B cell (primary cell): Measurements from ENCODE around the gene RAB11FIP2. TPM values are rescaled to one million over a fixed set of nuclear protein-coding genes. Genes with fewer than 3 reads are reported as not detected.

ENCODE experiments used
- ATAC-seq: fragments of 200-7000 bp; cut with Tn5 transposase; one replicate; pipeline ENCODE4 v1.10.0; 2021; ENCODE audit warnings: low read depth, mild to moderate bottlenecking, moderate number of reproducible peaks, moderate library complexity
- CTCF ChIA-PET: fragments of 350-600 bp; sonication (Branson Sonifier 250); formaldehyde crosslinking; loops from one replicate; lab custom pipeline; 2021; ENCODE audit warnings: antibody characterized with exemption, inconsistent platforms; lab: Charles Lee
- POLR2A ChIA-PET: fragments of 350-600 bp; sonication (Branson Sonifier 250); formaldehyde crosslinking; loops from one replicate; lab custom pipeline; 2021; ENCODE audit warnings: antibody characterized with exemption; lab: Charles Lee
- DNase-seq: peaks from one replicate; pipeline ENCODE4 v3.0.0; 2013
- H2AFZ ChIP-seq: 2 replicates; pipeline ENCODE4 v1.6.1; 2012; ENCODE audit warnings: mild to moderate bottlenecking, low read depth, low read length; ENCODE audit not compliant: insufficient read depth, poor library complexity, severe bottlenecking
- H3K27ac ChIP-seq, 2 donors: 1 replicate in 1 of 2; 2 replicates in 1 of 2; pipeline ENCODE4 v1.5.1; 2012 to 2013; ENCODE audit warnings: low read length in 2 of 2, mild to moderate bottlenecking in 2 of 2, moderate library complexity in 1 of 2
- H3K27me3 ChIP-seq, 4 experiments: fragments of 200-600 bp in 1 of 4; sonication (generic) in 1 of 4; replicated peaks in 1 of 4; 1 replicate in 2 of 4; 2 replicates in 2 of 4; pipeline versions ENCODE4 v1.6.1 to v1.7.0; 2013 to 2016; ENCODE audit warnings: low read length in 3 of 4, mild to moderate bottlenecking in 2 of 4, mixed read lengths in 1 of 4, moderate library complexity in 1 of 4; ENCODE audit not compliant: insufficient read depth in 4 of 4, control insufficient read depth in 3 of 4; ENCODE audit errors: control extremely low read depth in 1 of 4
- H3K36me3 ChIP-seq, 2 experiments: replicated peaks in 1 of 2; 1 replicate in 1 of 2; 2 replicates in 1 of 2; pipeline versions ENCODE4 v1.6.1 to v1.7.1; 2013; ENCODE audit warnings: low read length in 1 of 2; ENCODE audit not compliant: insufficient read depth in 2 of 2, control insufficient read depth in 1 of 2; ENCODE audit errors: control extremely low read depth in 1 of 2, extremely low read depth in 1 of 2
- H3K4me1 ChIP-seq, 2 donors: fragments of 200-600 bp in 1 of 2; sonication (generic) in 1 of 2; 1 replicate in 1 of 2; 2 replicates in 1 of 2; pipeline versions ENCODE4 v1.5.1 to v1.6.1; 2013 to 2017; ENCODE audit warnings: low read length in 2 of 2; ENCODE audit not compliant: control insufficient read depth in 2 of 2, insufficient read depth in 2 of 2
- H3K4me2 ChIP-seq: replicated peaks from 2 replicates; pipeline ENCODE3; 2012; ENCODE audit warnings: mild to moderate bottlenecking, low read depth, low read length; ENCODE audit not compliant: poor library complexity, severe bottlenecking
- H3K4me3 ChIP-seq, 5 experiments: fragments of 200-600 bp in 1 of 5; sonication (generic) in 1 of 5; 1 replicate in 3 of 5; 2 replicates in 2 of 5; pipeline versions ENCODE4 v1.5.1 to v1.7.0; 2011 to 2016; ENCODE audit warnings: low read length in 4 of 5, mild to moderate bottlenecking in 4 of 5, low read depth in 2 of 5, control low read depth in 1 of 5, moderate library complexity in 1 of 5; ENCODE audit not compliant: insufficient read depth in 1 of 5; ENCODE audit errors: control extremely low read depth in 1 of 5, extremely low read depth in 1 of 5
- H3K79me2 ChIP-seq: fragments of 200-600 bp; sonication (generic); one replicate; pipeline ENCODE4 v1.6.0; 2016; ENCODE audit warnings: low read length; ENCODE audit not compliant: control insufficient read depth, insufficient read depth
- H3K9ac ChIP-seq: fragments of 200-600 bp; sonication (generic); 2 replicates; pipeline ENCODE4 v1.6.1; 2017; ENCODE audit warnings: mild to moderate bottlenecking, low read length, moderate library complexity
- H3K9me3 ChIP-seq, 3 donors: one replicate each; pipeline versions ENCODE4 v1.6.1 to v1.7.1; 2013; ENCODE audit warnings: low read length in 2 of 3; ENCODE audit not compliant: control insufficient read depth in 2 of 3, insufficient read depth in 1 of 3; ENCODE audit errors: control extremely low read depth in 1 of 3
- H4K20me1 ChIP-seq: 2 replicates; pipeline ENCODE4 v1.6.0; 2012; ENCODE audit warnings: mild to moderate bottlenecking, low read length; ENCODE audit not compliant: insufficient read depth, control insufficient read depth, poor library complexity, severe bottlenecking
- H3K27ac Mint-ChIP-seq: one replicate; pipeline ENCODE4 v1.8.0; 2021; ENCODE audit warnings: mixed read lengths
- H3K27me3 Mint-ChIP-seq: one replicate; pipeline ENCODE4 v1.8.0; 2021; ENCODE audit warnings: mixed read lengths
- H3K4me1 Mint-ChIP-seq: one replicate; pipeline ENCODE4 v1.8.0; 2021; ENCODE audit warnings: mixed read lengths
- H3K4me3 Mint-ChIP-seq: one replicate; pipeline ENCODE4 v1.8.0; 2021; ENCODE audit warnings: mixed read lengths
- H3K9me3 Mint-ChIP-seq: one replicate; pipeline ENCODE4 v1.8.0; 2022; ENCODE audit warnings: mixed read lengths; ENCODE audit not compliant: insufficient read depth
- CTCF ChIP-seq: fragments of 200-600 bp; IDR thresholded peaks from one replicate; pipeline ENCODE4 v1.8.0; 2022; ENCODE audit warnings: antibody characterized with exemption, mild to moderate bottlenecking
- EZH2 ChIP-seq: IDR thresholded peaks from 2 replicates; pipeline ENCODE4 v1.6.1; 2012; ENCODE audit warnings: borderline replicate concordance, low read depth, mild to moderate bottlenecking, moderate library complexity, low read length; ENCODE audit not compliant: insufficient read depth, poor library complexity, severe bottlenecking
- WGBS: methylation state at CpG from one replicate; pipeline ENCODE4 v1.1.5; 2013; ENCODE audit warnings: missing lambda C conversion rate; ENCODE audit not compliant: insufficient coverage; 5-methylcytosine and 5-hydroxymethylcytosine counted together
- intact Hi-C: fragments of 100-400 bp; cut with micrococcal nuclease; formaldehyde crosslinking; loops from one replicate; pipeline ENCODE4 v1.10.0; 2022
- polyA plus RNA-seq: library from polyadenylated mRNA; depleted of rRNA; stranded (reverse); fragments of >200 nt; gene quantifications from 2 replicates; pipeline ENCODE4 v1.2.3, GENCODE V29; 2012
- total RNA-seq, 2 donors: library from RNA; stranded (reverse); fragments of 120-200 nt in 1 of 2; gene quantifications; 1 replicate in 1 of 2; 2 replicates in 1 of 2; pipeline versions ENCODE4 v1.2.3 to v1.2.4, GENCODE V29; 2013 to 2022

Gene RAB11FIP2
- total and polyA plus RNA-seq, 2 donors (not counting 1 experiment from before 2014, with no cell fraction given): 5.6 to 33.6 TPM

DNA sequence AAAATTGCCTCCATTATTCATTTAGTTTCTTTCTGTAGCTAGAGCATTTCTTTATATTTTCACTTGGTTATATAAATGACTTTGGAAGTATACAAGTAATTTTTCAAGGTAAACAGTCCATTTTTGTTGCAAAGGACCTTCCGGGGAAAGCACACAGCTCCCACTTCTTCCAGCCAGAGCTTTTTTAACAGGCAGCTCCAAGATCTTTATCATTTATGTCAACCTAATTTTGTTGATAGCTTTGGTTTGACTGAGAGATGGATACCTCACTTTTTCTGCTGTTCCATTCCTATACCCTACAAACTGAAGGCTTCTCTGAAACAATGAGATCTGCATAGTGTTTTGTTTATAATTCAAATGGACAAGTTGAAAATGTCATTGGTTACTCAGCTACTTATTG, 49.3 kb upstream of the RAB11FIP2 start:
- Mint-ChIP-seq H3K9me3 (no peaks in the 10 kb centered on the region), H3K4me1 (no peaks in the 10 kb centered on the region), H3K27ac (no peak overlapping the region), H3K4me3 (no peak overlapping the region), H3K27me3 (peaks cover 10% of the 10 kb centered on the region)
- no peaks in the 10 kb centered on the region for H3K4me1 ChIP-seq
- H3K27ac ChIP-seq: no peak overlapping the region
- ATAC-seq (no peak), DNase-seq (no peak)
- ChIA-PET CTCF (no interaction called here), POLR2A (no interaction called here)
- H3K27me3 ChIP-seq: no peaks in the 10 kb centered on the region
- H3K4me3 ChIP-seq: no peak overlapping the region
- no peak overlapping the region for H3K9ac ChIP-seq
- no peak overlapping the region for H2AFZ ChIP-seq
- no peaks in the 10 kb centered on the region for H3K9me3 ChIP-seq
- H4K20me1 ChIP-seq: no peaks in the 10 kb centered on the region
- no peak for TF ChIP-seq EZH2
- TF ChIP-seq CTCF: no peak
- no peaks in the 10 kb centered on the region for H3K36me3 ChIP-seq
- no CpG with 5 or more reads among the region's 1 CpG for WGBS
- no peak overlapping the region for H3K4me2 ChIP-seq
- H3K79me2 ChIP-seq: no peaks in the 10 kb centered on the region
- intact Hi-C loops: no loop called here

- no peaks in the 10 kb centered on the region for H3K36me3 ChIP-seq
- intact Hi-C loops: no loop called here
- Mint-ChIP-seq H3K4me1 (no peaks in the 10 kb centered on the region), H3K9me3 (no peaks in the 10 kb centered on the region), H3K27ac (no peak overlapping the region), H3K4me3 (no peak overlapping the region), H3K27me3 (peaks cover 10% of the 10 kb centered on the region)
- H3K4me1 ChIP-seq: no peaks in the 10 kb centered on the region
- H4K20me1 ChIP-seq: no peaks in the 10 kb centered on the region
- H3K9me3 ChIP-seq: no peaks in the 10 kb centered on the region
- H2AFZ ChIP-seq: no peak overlapping the region
- H3K27ac ChIP-seq: no peak overlapping the region
- TF ChIP-seq CTCF (no peak), EZH2 (no peak)
- 100% methylated on average over 1 of the region's 1 CpG for WGBS
- ATAC-seq (no peak), DNase-seq (no peak)
- H3K27me3 ChIP-seq: no peaks in the 10 kb centered on the region
- CTCF ChIA-PET: no interaction called here
- no peak overlapping the region for H3K9ac ChIP-seq
- H3K4me2 ChIP-seq: no peak overlapping the region
- POLR2A ChIA-PET: no interaction called here
- no peak overlapping the region for H3K4me3 ChIP-seq
- no peaks in the 10 kb centered on the region for H3K79me2 ChIP-seq
These were observed 45.5 kb upstream of the RAB11FIP2 start for GRCh38 chr10:118092209-118092608.
